GM18867 (cell line): ENCODE measurements around the gene SEC22C.
A peak's percentile ranks its signal among the peaks of the same experiment; 100 is the strongest.
"Not testable (repeated sequence)": the region's sequence is repeated elsewhere in the genome, so short reads cannot be mapped to it uniquely, and the experiment has no call there.

ENCODE experiments used
- ATAC-seq: cut with Tn5 transposase; IDR thresholded peaks from one replicate; pipeline ENCODE4 v1.9.1; 2021; ENCODE audit warnings: mild to moderate bottlenecking, moderate library complexity; ENCODE audit not compliant: unreplicated experiment

Gene SEC22C, protein sequence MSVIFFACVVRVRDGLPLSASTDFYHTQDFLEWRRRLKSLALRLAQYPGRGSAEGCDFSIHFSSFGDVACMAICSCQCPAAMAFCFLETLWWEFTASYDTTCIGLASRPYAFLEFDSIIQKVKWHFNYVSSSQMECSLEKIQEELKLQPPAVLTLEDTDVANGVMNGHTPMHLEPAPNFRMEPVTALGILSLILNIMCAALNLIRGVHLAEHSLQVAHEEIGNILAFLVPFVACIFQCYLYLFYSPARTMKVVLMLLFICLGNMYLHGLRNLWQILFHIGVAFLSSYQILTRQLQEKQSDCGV

GRCh38 chr3:42581709-42582473 lies at the start of gene SEC22C:
Gene SEC22C, minus strand, starts transcription at chr3:42581967. Its CDS starts 12,921 bp downstream, at chr3:42569046.
- ATAC-seq: peak; percentile 87

DNA sequence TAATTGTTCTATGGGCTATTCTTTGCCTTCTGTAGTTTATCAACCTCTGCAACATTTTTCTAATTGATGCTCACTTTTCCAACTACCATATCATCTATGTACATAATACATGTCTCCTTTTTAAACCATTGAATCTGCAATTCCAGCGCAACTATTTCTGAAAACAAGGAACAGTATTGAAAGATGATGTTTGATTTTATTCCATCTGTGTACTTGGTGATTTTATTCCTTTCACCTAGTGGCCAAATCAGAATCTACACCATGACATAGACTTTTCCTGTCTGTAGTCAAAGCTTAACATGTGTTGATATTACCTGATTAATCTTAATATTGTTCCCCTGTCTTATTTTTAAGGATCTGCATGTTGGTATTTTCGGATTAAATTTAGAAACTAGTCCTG lies 31.7 kb upstream of the SEC22C start:
- no peak for ATAC-seq

DNA sequence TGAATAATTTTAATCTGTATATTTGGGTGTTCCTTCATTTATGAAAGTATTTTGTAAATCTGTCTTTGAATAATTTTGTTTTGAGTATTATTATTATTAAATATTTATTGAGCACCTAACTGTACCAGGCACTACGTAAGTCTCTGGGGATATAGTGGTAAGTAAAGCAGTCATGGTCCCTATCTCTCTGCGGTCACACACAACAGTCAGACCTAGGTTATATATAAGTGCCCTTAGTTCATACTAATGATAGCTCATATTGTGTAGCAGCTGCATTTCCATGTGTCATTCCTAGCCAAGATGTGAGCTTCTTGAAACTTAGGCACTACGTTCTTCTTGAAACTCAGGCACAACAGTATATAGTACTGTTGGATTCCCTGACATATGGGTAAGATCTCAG lies 31.2 kb upstream of the SEC22C start:
- ATAC-seq: peak; percentile 50

DNA sequence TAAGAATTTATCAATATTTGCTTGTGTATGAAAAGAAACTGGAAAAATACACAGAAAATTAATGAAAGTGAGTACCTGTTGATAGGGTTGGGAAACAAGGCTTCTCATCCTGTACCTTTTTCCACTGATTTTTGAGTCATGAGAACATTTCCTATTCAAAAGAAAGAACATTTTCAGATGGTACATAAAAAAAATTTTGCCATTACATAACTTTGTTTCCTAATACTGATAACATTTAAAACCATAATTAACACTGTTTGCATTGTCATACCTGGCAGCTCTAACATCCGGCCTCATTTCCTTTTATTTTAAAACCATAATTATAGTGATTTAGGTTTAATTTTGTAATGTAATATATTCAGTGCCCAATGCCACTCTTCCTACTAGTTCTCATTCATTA lies 30.4 kb upstream of the SEC22C start:
- no peak for ATAC-seq

GRCh38 chr3:42610976-42611375 lies 29.2 kb upstream of the SEC22C start:
- no peak for ATAC-seq

GRCh38 chr3:42608581-42608980 lies 26.8 kb upstream of the SEC22C start:
- ATAC-seq: no peak

GRCh38 chr3:42605546-42606173 lies 23.9 kb upstream of the SEC22C start:
- no peak for ATAC-seq

GRCh38 chr3:42602961-42603360 lies 21.2 kb upstream of the SEC22C start:
- ATAC-seq: no peak

DNA sequence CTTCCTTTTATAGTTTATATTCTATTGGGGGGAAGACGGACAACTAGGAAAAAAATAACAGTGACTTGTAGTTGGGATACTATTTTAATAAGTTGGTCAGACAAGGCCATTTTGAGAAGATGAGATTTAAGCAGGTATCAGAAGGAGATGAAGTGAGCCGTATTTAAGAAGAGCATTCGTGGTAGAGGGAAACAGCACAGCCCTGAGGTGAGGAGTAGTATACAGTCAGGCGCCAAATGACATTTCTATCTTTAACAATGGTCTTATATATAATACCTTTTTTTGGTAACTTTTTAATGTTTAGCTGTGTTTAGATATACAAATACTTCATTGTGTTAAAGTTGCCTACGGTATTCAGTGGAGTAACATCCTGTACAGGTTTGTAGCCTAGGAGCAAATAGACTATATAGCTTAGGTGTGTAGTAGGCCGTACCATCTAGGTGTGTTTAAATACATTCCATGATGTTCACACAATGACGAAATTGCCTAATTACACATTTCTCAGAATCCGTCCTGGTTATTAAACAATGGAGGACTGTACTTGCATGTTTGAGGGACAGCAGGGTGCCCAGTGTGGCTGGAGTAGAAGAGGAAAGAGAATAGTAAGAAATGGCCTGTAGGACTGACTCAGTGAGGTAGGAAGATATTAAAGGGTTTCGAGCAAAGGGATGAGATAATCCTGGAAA lies 20.3 kb upstream of the SEC22C start:
- ATAC-seq: no peak

DNA sequence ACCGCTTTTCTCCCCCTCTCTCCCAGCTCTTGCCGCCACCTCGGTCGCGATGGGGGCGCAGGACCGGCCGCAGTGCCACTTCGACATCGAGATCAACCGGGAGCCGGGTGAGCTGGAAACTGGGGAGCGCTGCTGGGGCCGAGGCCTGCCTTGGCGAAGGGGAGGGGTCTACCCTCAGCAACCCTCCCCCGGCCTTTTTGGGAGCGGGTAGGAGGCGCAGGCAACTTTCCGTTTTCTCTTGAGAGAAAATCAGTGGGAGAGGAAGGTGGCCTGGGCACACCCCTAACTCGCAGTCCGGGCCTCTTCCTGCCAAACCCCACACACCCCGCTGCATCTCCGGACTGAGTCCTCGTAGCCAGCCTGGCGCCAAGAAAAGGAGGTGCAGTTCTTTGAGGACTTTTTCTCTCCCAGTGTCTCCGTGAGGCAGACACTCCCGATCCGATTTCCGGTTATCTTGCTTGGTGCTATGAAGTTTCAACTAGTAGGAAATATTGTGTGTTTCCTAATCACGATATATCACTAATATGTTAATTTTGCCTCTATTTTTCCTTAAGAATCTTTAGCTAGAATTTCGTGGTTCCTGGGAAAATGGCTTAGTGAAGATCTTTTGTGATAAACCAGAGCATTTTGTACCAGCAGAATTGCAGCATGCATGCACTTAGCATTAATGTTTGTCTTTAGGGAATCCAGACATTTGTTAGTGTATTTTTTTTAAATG lies 19.4 kb upstream of the SEC22C start:
- ATAC-seq: peak; percentile 17

DNA sequence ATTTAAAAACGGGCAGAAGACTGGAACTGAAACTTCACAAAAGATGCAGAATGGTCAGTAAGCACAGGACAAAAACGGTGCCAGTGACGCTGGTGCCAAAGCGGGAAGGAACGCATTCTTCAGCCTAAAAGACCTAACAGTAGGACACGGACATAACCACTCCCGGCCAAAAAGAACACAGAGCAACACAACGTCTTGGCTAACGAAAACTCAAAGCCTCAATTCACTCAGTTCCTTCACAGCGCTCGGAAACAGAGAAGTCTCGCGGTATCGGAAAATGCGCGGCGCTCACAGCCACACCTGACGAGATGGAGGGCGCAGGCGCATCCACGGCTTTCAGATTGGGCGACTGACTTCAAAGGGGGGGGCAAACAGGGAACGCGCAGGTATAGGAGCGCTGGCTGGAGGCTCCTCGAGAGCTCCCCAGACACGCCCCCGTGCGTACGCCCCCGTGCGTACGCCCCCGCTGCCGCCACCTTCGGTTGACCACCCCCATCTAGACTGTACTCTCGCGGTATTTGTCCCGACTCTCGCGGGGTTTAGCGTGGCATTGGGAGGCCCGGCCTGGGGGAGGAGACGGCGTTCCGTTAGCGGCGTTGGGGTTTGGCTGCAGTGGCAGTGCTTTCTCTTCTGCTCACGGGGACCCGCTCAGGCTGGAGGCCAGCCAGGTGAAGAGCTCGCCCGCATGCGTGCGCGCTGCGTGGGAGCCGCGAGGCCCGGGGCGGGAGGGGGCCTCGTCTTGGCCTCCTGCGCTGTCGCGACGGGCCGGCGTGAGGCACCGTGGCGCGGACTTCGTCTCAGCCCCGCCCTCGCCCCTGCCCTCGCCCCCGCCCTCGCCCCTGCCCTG lies 18.6 kb upstream of the SEC22C start, which contains the start of gene NKTR:
NKTR (plus strand) TSS at position 576 of the 847 bp plus-strand sequence. CDS start 321 bp downstream, outside the sequence.
- peak; percentile 82 for ATAC-seq

- not testable (repeated sequence) for ATAC-seq
Measured at GRCh38 chr3:42597098-42597497, 15.3 kb upstream of the SEC22C start.

DNA sequence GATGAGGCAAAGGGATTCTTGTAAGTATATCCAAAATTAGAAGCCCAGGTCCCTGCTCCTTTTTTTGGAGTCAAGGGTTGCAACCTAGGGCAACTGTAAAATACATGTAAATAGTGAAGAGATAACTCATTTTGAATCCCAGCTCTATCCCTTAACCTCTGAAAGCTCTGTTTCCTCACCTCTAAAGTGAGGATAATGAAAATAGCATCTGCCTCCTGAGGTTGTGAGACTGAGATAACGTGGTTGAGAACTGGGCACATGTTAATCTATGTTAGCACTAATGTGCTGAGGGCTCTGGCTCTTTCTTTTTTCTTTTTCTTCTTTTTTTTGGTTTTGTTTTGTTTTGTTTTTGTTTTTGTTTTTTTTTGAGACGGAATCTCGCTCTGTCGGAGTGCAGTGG lies 13.9 kb upstream of the SEC22C start:
- no peak for ATAC-seq

GRCh38 chr3:42593635-42594034 lies 11.9 kb upstream of the SEC22C start:
- no peak for ATAC-seq

- ATAC-seq: no peak
Measured at GRCh38 chr3:42591811-42592210, 10.0 kb upstream of the SEC22C start.

GRCh38 chr3:42590989-42591756 lies 9.4 kb upstream of the SEC22C start:
- no peak for ATAC-seq

GRCh38 chr3:42589382-42590109 lies 7.8 kb upstream of the SEC22C start:
- ATAC-seq: no peak

DNA sequence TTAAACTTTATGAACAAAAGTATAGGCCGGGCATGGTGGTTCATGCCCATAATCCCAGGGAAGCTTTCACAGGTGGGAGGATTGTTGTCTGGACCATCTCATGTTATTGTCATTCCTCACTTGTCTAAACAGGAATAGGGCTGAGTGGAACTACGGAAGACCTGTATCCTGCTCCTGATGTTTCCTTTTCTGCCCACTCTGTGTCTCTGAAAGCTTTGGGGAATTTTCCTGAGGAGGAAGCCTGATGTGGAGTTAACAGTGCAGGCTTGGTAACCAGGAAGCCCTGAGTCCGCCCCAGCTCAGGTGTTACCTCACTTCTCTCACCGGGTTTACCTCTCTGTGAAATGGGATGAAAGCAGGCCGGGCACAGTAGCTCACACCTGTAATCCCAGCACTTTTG lies 6.9 kb upstream of the SEC22C start:
- no peak for ATAC-seq
